ENCODE measurements around the gene MED27. TPM values are rescaled to one million over a fixed set of nuclear protein-coding genes. Genes with fewer than 3 reads are reported as not detected.

Gene MED27
- total RNA-seq, 1 donor from 2014 or later = 25.1 TPM

DNA sequence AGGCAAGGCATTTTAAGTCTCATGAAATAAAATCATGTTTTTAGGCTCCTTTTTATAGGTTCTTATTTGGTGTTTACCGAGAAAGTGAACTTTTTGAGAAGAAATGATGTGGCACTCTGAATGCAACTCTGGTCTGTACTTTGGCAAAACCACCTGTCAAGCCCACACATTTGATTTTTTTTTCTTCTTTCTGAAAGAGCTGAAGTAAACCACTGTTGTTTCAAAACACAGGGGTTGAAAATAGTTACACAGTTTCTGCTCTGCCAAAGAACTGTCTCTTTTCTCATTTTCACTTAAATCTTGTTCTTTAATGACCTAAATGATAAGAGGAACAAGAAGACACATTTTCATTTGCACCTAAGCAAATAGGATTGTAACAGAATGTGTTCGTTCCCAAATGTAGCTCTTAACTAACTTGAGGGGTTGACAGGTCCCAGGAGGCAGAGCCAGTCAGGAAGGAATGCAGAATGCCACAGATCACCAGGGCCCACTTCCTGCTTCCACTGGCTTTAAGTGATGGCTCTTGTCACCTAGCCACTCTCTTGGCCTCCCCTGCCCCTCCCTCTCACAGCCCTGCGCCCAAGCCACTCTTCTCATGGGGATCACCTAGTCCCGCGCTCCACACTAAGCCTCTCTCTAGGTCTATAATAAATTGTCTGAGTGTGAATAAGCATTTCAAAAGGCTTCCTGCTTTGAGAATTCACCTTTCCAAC, 47.3 kb downstream of the MED27 start:
- no peak overlapping the region for H3K4me3 Mint-ChIP-seq (ENCODE audit: low read depth)
- H3K27me3 Mint-ChIP-seq = no peaks in the 10 kb centered on the region
- TF ChIP-seq, protein P1, sequence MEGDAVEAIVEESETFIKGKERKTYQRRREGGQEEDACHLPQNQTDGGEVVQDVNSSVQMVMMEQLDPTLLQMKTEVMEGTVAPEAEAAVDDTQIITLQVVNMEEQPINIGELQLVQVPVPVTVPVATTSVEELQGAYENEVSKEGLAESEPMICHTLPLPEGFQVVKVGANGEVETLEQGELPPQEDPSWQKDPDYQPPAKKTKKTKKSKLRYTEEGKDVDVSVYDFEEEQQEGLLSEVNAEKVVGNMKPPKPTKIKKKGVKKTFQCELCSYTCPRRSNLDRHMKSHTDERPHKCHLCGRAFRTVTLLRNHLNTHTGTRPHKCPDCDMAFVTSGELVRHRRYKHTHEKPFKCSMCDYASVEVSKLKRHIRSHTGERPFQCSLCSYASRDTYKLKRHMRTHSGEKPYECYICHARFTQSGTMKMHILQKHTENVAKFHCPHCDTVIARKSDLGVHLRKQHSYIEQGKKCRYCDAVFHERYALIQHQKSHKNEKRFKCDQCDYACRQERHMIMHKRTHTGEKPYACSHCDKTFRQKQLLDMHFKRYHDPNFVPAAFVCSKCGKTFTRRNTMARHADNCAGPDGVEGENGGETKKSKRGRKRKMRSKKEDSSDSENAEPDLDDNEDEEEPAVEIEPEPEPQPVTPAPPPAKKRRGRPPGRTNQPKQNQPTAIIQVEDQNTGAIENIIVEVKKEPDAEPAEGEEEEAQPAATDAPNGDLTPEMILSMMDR (IDR thresholded peaks at IDR 0.05; ENCODE audit: unreplicated experiment) = no peak
- H3K36me3 Mint-ChIP-seq (ENCODE audit: insufficient read depth) = no peaks in the 10 kb centered on the region
- no peaks in the 10 kb centered on the region for H3K9me3 Mint-ChIP-seq (ENCODE audit: low read depth)
- DNase-seq (ENCODE audit: low spot score, unreplicated experiment) = no peak
- no peak overlapping the region for H3K27ac Mint-ChIP-seq
- peaks cover 13% of the 10 kb centered on the region for H3K4me1 Mint-ChIP-seq (ENCODE audit: low read depth)

DNA sequence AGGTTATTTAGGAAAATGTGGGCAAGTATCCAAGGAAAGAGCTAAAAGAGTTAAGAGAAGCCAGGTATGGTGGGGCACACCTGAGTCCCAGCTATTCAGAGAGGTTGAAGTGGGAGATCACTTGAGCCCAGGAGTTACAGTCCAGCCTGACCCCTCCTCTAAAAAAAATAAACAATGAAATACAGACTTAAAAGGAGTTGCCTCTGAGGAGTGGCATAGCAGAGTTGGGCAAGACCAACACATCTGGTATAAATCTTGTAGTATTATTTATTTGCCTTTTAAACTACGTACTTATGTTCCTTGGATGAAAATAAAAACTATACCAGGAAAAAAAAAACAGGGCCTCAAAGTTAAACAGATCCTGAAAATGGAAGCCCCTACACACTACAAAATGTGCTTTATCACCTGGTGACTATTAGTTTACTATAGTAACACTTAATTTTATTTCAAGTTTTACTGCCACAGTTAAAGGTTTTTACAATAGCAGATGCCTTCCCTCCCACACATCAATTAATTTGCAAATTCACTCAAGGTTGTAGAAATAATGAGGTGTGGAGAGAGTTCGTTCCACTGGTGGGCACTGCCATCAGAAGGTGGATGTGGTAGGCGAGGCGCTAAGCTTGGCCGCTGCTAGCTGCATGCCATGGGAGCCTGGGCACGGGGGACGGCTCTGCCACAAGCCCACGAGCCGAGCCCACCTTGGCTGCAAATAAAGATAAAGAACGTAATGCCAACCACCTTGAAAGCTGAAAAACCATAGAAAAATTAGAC, 48.0 kb downstream of the MED27 start:
- Mint-ChIP-seq H3K9me3 (ENCODE audit: low read depth) (no peaks in the 10 kb centered on the region), H3K27ac (no peak overlapping the region), H3K27me3 (no peaks in the 10 kb centered on the region), H3K4me1 (ENCODE audit: low read depth) (peaks cover 13% of the 10 kb centered on the region), H3K36me3 (ENCODE audit: insufficient read depth) (no peaks in the 10 kb centered on the region), H3K4me3 (ENCODE audit: low read depth) (no peak overlapping the region)
- DNase-seq (ENCODE audit: low spot score, unreplicated experiment) = no peak
- TF ChIP-seq, protein P1 (IDR thresholded peaks at IDR 0.05; ENCODE audit: unreplicated experiment) = no peak

DNA sequence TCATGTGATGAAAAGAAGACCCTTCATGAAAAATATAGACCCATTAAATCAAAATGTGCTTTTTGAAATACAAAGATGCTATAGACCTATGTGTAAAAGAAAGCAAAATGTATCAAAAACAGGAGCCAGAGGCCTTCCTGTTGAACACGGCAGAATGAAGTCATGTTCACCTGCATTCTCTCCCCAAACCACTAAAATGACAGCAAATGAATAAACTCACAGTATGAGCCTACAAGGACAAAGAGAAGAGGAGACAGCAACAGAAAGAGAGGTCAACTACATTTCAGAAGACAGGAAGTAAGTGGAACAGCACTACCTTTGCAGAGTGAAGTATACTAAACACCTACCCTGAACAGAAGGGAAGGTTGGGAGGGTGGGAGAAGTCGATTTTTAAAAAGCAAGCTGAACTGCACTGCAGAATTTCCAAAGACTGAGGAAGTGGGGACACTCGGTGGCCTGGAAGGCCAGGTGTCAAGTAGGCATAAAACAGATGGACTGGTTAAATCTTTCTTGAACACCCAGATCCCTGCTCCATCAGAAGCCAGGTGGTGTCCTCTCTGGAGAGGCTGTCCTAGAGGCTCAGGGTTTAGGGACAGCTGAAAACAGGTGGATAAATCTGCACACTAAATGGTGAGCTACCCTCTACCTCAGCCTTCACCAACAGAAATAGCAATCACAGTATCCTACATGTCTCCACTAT, 48.9 kb downstream of the MED27 start:
- no peaks in the 10 kb centered on the region for H3K36me3 Mint-ChIP-seq (ENCODE audit: insufficient read depth)
- no peak overlapping the region for H3K27ac Mint-ChIP-seq
- H3K9me3 Mint-ChIP-seq (ENCODE audit: low read depth) = no peaks in the 10 kb centered on the region
- TF ChIP-seq, protein P1 (IDR thresholded peaks at IDR 0.05; ENCODE audit: unreplicated experiment) = no peak
- peaks cover 13% of the 10 kb centered on the region for H3K4me1 Mint-ChIP-seq (ENCODE audit: low read depth)
- H3K27me3 Mint-ChIP-seq = no peaks in the 10 kb centered on the region
- DNase-seq (ENCODE audit: low spot score, unreplicated experiment) = no peak
- no peak overlapping the region for H3K4me3 Mint-ChIP-seq (ENCODE audit: low read depth)

DNA sequence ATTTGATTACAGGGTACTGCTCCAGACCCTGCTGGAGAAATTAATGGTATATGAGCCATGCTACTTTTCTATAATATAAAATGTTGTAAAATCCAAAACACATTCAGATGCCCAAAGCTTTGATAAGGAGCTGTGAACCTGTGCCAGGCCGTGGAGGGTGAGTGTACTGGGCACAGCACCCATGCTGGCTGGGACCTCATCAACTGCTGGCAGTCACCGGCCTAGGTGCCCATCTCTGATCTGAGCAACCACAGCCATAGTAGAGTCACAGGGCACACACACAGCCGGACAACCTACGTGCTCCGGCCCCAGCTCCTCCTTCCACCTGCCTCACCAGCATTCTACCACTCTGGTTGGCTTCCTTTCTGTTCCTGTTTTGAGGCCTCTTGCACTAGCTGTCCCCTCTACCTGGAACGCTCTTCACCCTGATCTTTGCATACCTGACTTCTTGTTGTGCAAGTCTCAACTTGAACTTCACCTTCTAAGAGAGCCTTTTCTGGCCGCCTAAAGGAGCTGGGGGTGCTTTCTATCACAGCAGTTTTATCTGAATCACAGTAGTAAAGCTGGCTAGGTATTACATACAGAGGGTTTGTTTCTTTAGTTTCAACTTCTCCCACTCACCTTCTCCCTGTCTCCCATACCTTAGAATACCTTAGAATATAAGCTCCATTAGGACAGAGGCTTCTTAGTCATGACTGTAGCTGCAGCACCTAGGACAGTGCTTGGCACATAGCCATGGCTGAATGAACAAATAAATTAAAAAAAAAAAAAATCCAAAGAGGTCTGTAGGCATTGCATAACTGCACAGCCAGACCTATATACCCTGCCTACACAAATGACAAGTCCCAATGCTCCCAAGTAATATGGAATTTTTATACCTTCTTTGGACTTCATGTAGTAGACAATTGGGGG, 51.7 kb downstream of the MED27 start:
- TF ChIP-seq, protein P1 (IDR thresholded peaks at IDR 0.05; ENCODE audit: unreplicated experiment) = no peak
- H3K9me3 Mint-ChIP-seq (ENCODE audit: low read depth) = no peaks in the 10 kb centered on the region
- H3K4me1 Mint-ChIP-seq (ENCODE audit: low read depth) = peaks cover 20% of the 10 kb centered on the region
- no peak overlapping the region for H3K4me3 Mint-ChIP-seq (ENCODE audit: low read depth)
- DNase-seq (ENCODE audit: low spot score, unreplicated experiment) = no peak
- H3K27ac Mint-ChIP-seq = no peak overlapping the region
- peaks cover 2% of the 10 kb centered on the region for H3K36me3 Mint-ChIP-seq (ENCODE audit: insufficient read depth)
- H3K27me3 Mint-ChIP-seq = no peaks in the 10 kb centered on the region

All from progenitor cell of endocrine pancreas (in vitro differentiated cells).